Left ventricle myocardium superior (tissue), 1 donor: ENCODE results near the gene DLX5. TPM values are rescaled to one million over a fixed set of nuclear protein-coding genes. Genes with fewer than 3 reads are reported as not detected.

Source experiments
- ATAC-seq: fragments of 200-7000 bp; cut with Tn5 transposase; one replicate; pipeline ENCODE4 v1.9.1; 2020; ENCODE audit warnings: mild to moderate bottlenecking, moderate library complexity
- DNase-seq: peaks from one replicate; pipeline ENCODE4 v3.0.0-alpha.2; 2020
- intact Hi-C: fragments of 100-400 bp; cut with micrococcal nuclease; formaldehyde crosslinking; loops from one replicate; pipeline ENCODE4 v1.11.0; 2022
- total RNA-seq: library from RNA; stranded (reverse); fragmentation: NEBNext Ultra II Directional; extraction: Animal tissue kit (Norgen Biotek cat#: 25700); gene quantifications from one replicate; pipeline ENCODE4 v1.2.1, GENCODE V29; 2021
- donor health status: DM: no; HTN: yes; CAD: no; lungs with severe emphysema.

DLX5 gene
- total RNA-seq, 1 donor from 2014 or later: not detected

GRCh38 chr7:96995406-96996110 is 29.1 kb downstream of the DLX5 start:
- ATAC-seq (no peak), DNase-seq (no peak)
- intact Hi-C loops: no loop called here

GRCh38 chr7:96993980-96994379 is 30.7 kb downstream of the DLX5 start:
- ATAC-seq: no peak
- intact Hi-C loops: loop anchor here (5.0 kb wide), 1 partner anchor 1103 kb away; no protein-coding TSS in a partner anchor
- DNase-seq: no peak

- DNase-seq: no peak
- intact Hi-C loops: loop anchor here (5.0 kb wide), 1 partner anchor 1104 kb away; no protein-coding TSS in a partner anchor
- no peak for ATAC-seq
Measured at GRCh38 chr7:96993094-96993865, 31.4 kb downstream of the DLX5 start.

- intact Hi-C loops: loop anchor here (5.0 kb wide), 1 partner anchor 1105 kb away; no protein-coding TSS in a partner anchor
- no peak for DNase-seq
- ATAC-seq: no peak
Measured at GRCh38 chr7:96992192-96993005, 32.2 kb downstream of the DLX5 start.

GRCh38 chr7:96991546-96992191 is 33.0 kb downstream of the DLX5 start:
- DNase-seq (no peak), ATAC-seq (no peak)
- intact Hi-C loops: loop anchor here (5.0 kb wide), 1 partner anchor 1106 kb away; no protein-coding TSS in a partner anchor

- DNase-seq (no peak), ATAC-seq (no peak)
- intact Hi-C loops: loop anchor here (5.0 kb wide), 1 partner anchor 1107 kb away; no protein-coding TSS in a partner anchor
Measured at GRCh38 chr7:96989859-96990317, 34.7 kb downstream of the DLX5 start.

- intact Hi-C loops: no loop called here
- DNase-seq (no peak), ATAC-seq (no peak)
Measured at GRCh38 chr7:96989241-96989858, 35.3 kb downstream of the DLX5 start.

GRCh38 chr7:96987719-96988118 is 36.9 kb downstream of the DLX5 start:
- intact Hi-C loops: no loop called here
- ATAC-seq (no peak), DNase-seq (no peak)

GRCh38 chr7:96986901-96987300 is 37.7 kb downstream of the DLX5 start:
- DNase-seq (no peak), ATAC-seq (no peak)
- intact Hi-C loops: no loop called here

- no peak for ATAC-seq
Measured at GRCh38 chr7:96985992-96986391, 38.6 kb downstream of the DLX5 start.

GRCh38 chr7:96982586-96982985 is 42.0 kb downstream of the DLX5 start:
- no peak for DNase-seq
- ATAC-seq: no peak
- intact Hi-C loops: no loop called here

More at GRCh38 chr7:96985992-96986391, 38.6 kb downstream of the DLX5 start:
- intact Hi-C loops: no loop called here
- no peak for DNase-seq

- ATAC-seq: no peak
- intact Hi-C loops: no loop called here
- no peak for DNase-seq
Measured at GRCh38 chr7:96979551-96980276, 44.9 kb downstream of the DLX5 start.

- ATAC-seq (no peak), DNase-seq (no peak)
- intact Hi-C loops: no loop called here
Measured at GRCh38 chr7:96977445-96977844, 47.2 kb downstream of the DLX5 start.

GRCh38 chr7:96976106-96976505 is 48.5 kb downstream of the DLX5 start:
- intact Hi-C loops: no loop called here
- DNase-seq: no peak
- no peak for ATAC-seq

- ATAC-seq: no peak
- no peak for DNase-seq
- intact Hi-C loops: no loop called here
Measured at GRCh38 chr7:96973986-96974385, 50.6 kb downstream of the DLX5 start.

- no peak for ATAC-seq
- intact Hi-C loops: no loop called here
- no peak for DNase-seq
Measured at GRCh38 chr7:96970739-96971138, 53.9 kb downstream of the DLX5 start.
